ENCODE results near the gene CENPX. TPM values are rescaled to one million over a fixed set of nuclear protein-coding genes. Genes with fewer than 3 reads are reported as not detected.

The CENPX gene
- total RNA-seq, 4 donors from 2014 or later: 85.4 to 131 (median 104) TPM

DNA sequence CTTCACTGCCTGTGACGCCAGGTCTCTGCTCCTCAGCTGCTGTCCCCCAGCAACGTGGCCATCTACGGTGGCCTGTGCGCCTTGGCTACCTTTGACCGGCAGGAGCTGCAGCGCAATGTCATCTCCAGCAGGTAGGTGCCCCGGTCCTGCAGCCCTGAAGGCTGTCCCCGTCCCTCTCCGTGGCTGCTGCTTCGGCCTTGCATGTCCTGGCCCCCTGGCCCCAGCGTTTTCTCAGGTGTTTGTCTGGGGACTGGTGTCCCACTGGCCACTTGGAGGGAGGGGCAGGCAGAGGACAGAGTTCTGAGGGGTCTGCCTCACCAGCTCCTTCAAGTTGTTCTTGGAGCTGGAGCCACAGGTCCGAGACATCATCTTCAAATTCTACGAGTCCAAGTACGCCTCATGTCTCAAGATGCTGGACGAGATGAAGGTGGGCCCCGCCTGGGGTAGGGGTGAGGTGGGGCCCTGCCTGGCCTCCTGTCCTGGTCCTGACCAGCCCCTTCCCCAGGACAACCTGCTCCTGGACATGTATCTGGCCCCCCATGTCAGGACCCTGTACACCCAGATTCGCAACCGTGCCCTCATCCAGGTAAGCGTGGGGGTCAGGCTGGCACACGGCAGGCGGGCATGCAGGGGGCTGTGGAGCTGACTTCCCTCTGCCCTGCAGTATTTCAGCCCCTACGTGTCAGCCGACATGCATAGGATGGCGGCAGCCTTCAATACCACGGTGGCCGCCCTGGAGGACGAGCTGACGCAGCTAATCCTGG is 33.5 kb upstream of the CENPX start:
- Histone ChIP-seq H3K4me1 (peaks cover 7 to 14% (median 14%) of the 10 kb centered on the region in 4 donors), H3K4me3 (no peak overlapping the region), H3K9me3 (no peaks in the 10 kb centered on the region), H3K36me3 (peaks cover 0 to 9% (median 3%) of the 10 kb centered on the region in 4 donors), H3K27me3 (no peaks in the 10 kb centered on the region), H3K27ac (no peak overlapping the region)
- no peak for TF ChIP-seq POLR2A (IDR thresholded peaks at IDR 0.05)
- TF ChIP-seq, protein P1, sequence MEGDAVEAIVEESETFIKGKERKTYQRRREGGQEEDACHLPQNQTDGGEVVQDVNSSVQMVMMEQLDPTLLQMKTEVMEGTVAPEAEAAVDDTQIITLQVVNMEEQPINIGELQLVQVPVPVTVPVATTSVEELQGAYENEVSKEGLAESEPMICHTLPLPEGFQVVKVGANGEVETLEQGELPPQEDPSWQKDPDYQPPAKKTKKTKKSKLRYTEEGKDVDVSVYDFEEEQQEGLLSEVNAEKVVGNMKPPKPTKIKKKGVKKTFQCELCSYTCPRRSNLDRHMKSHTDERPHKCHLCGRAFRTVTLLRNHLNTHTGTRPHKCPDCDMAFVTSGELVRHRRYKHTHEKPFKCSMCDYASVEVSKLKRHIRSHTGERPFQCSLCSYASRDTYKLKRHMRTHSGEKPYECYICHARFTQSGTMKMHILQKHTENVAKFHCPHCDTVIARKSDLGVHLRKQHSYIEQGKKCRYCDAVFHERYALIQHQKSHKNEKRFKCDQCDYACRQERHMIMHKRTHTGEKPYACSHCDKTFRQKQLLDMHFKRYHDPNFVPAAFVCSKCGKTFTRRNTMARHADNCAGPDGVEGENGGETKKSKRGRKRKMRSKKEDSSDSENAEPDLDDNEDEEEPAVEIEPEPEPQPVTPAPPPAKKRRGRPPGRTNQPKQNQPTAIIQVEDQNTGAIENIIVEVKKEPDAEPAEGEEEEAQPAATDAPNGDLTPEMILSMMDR (IDR thresholded peaks at IDR 0.05): no peak
- no peak for TF ChIP-seq POLR2AphosphoS5 (IDR thresholded peaks at IDR 0.05)
- TF ChIP-seq EP300 (IDR thresholded peaks at IDR 0.05; ENCODE audit: low read depth): no peak
- intact Hi-C loops (cut with DNase I; ENCODE audit: low total_unique reads) (no loop called here), in situ Hi-C loops (cut with MboI; ENCODE audit: low pct_ligation_motif_present in 1 of 4, low pct_unique_long_range_greater_than_20kb in 1 of 4, low sequenced_read_pairs in 3 of 4) (no loop called here)
- DNase-seq: no peak
- WGBS, 2 donors (ENCODE audit: low coverage in 1 of 2): 90% methylated on average over 28 of the region's 28 CpGs; no CpG with 5 or more reads in 1 of the 2 donors

GRCh38 chr17:82055023-82055964 is 32.6 kb upstream of the CENPX start:
- no peak overlapping the region for H3K27ac ChIP-seq
- H3K4me1 ChIP-seq: peaks cover 12 to 23% (median 22%) of the 10 kb centered on the region in 4 donors
- TF ChIP-seq EP300 (IDR thresholded peaks at IDR 0.05; ENCODE audit: low read depth) (no peak), POLR2A (IDR thresholded peaks at IDR 0.05) (no peak), POLR2AphosphoS5 (IDR thresholded peaks at IDR 0.05) (no peak)
- TF ChIP-seq, protein P1 (IDR thresholded peaks at IDR 0.05): no peak
- intact Hi-C loops (cut with DNase I; ENCODE audit: low total_unique reads): no loop called here
- H3K36me3 ChIP-seq: peaks cover 0 to 9% (median 3%) of the 10 kb centered on the region in 4 donors
- H3K9me3 ChIP-seq: no peaks in the 10 kb centered on the region
- 88% methylated on average over 18 of the region's 26 CpGs; no CpG with 5 or more reads in 1 of the 2 donors for WGBS, 2 donors (ENCODE audit: low coverage in 1 of 2)
- no peak for DNase-seq
- no peak overlapping the region for H3K4me3 ChIP-seq
- in situ Hi-C loops (cut with MboI; ENCODE audit: low pct_ligation_motif_present in 1 of 4, low pct_unique_long_range_greater_than_20kb in 1 of 4, low sequenced_read_pairs in 3 of 4): no loop called here
- H3K27me3 ChIP-seq: no peaks in the 10 kb centered on the region

DNA sequence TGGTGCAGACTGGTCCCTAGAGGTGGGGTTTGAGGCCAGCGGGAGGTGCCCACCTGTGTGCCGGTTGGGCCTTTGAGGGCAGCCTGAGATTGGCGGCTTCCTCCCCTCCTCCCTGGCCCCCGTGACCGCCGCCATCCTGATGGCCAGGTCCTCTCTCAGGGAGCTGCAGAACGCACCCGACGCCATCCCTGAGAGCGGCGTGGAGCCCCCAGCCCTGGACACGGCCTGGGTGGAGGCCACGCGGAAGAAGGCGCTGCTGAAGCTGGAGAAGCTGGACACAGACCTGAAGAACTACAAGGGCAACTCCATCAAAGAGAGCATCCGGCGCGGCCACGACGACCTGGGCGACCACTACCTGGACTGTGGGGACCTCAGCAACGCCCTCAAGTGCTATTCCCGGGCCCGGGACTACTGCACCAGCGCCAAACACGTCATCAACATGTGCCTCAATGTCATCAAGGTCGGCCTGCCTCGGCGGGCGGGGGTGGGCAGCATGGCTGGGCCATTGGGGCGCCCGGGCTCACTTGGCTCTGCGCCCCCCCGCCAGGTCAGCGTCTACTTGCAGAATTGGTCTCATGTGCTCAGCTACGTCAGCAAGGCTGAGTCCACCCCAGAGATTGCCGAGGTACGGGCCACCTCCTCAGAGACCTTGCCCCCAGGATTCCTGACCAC is 31.8 kb upstream of the CENPX start:
- H3K36me3 ChIP-seq: peaks cover 0 to 9% (median 3%) of the 10 kb centered on the region in 4 donors
- no peak for DNase-seq

More for the DNA sequence above, 31.8 kb upstream of the CENPX start:
- WGBS, 2 donors (ENCODE audit: low coverage in 1 of 2): 92% methylated on average over 35 of the region's 38 CpGs; no CpG with 5 or more reads in 1 of the 2 donors
- TF ChIP-seq, protein P1 (IDR thresholded peaks at IDR 0.05): no peak
- TF ChIP-seq EP300 (IDR thresholded peaks at IDR 0.05; ENCODE audit: low read depth) (no peak), POLR2AphosphoS5 (IDR thresholded peaks at IDR 0.05) (no peak), POLR2A (IDR thresholded peaks at IDR 0.05) (no peak)
- Histone ChIP-seq H3K4me3 (no peak overlapping the region), H3K9me3 (no peaks in the 10 kb centered on the region), H3K27me3 (no peaks in the 10 kb centered on the region), H3K27ac (no peak overlapping the region), H3K4me1 (peaks cover 12 to 28% (median 27%) of the 10 kb centered on the region in 4 donors)
- intact Hi-C loops (cut with DNase I; ENCODE audit: low total_unique reads): no loop called here
- in situ Hi-C loops (cut with MboI; ENCODE audit: low pct_ligation_motif_present in 1 of 4, low pct_unique_long_range_greater_than_20kb in 1 of 4, low sequenced_read_pairs in 3 of 4): no loop called here

Data from transverse colon (tissue), 4 donors.